Heart right ventricle (tissue), 16 donors: ENCODE measurements around the gene COL16A1. TPM values are rescaled to one million over a fixed set of nuclear protein-coding genes. Genes with fewer than 3 reads are reported as not detected.

ENCODE experiments used
- ATAC-seq, 8 donors: fragments of 200-7000 bp; cut with Tn5 transposase; one replicate each; pipeline ENCODE4 v1.9.1; 2020; ENCODE audit warnings: mild to moderate bottlenecking in 8 of 8, moderate library complexity in 8 of 8, moderate number of reproducible peaks in 1 of 8
- DNase-seq, 2 donors: peaks; one replicate each; pipeline ENCODE4 v3.0.0-alpha.2; 2020
- H3K27ac ChIP-seq, 10 donors: fragments of 200-600 bp; sonication (generic) in 2 of 10; one replicate each; pipeline versions ENCODE4 v1.5.0 to v1.8.0; 2020 to 2022; ENCODE audit warnings: mild to moderate bottlenecking in 3 of 10
- H3K27me3 ChIP-seq, 7 donors: fragments of 200-600 bp; one replicate each; pipeline ENCODE4 v1.8.0; 2021 to 2022; ENCODE audit warnings: mild to moderate bottlenecking in 2 of 7
- H3K36me3 ChIP-seq, 9 donors: fragments of 200-600 bp; sonication (generic) in 1 of 9; one replicate each; pipeline versions ENCODE4 v1.5.0 to v1.8.0; 2020 to 2022; ENCODE audit warnings: mild to moderate bottlenecking in 2 of 9
- H3K4me1 ChIP-seq, 9 donors: fragments of 200-600 bp; sonication (generic) in 1 of 9; one replicate each; pipeline versions ENCODE4 v1.5.0 to v1.8.0; 2020 to 2022; ENCODE audit warnings: mild to moderate bottlenecking in 4 of 9
- H3K4me3 ChIP-seq, 10 donors: fragments of 200-600 bp; sonication (generic) in 2 of 10; one replicate each; pipeline versions ENCODE4 v1.5.0 to v1.8.0; 2020 to 2022; ENCODE audit warnings: mild to moderate bottlenecking in 7 of 10, moderate library complexity in 2 of 10
- H3K9me3 ChIP-seq, 11 donors: fragments of 200-600 bp in 10 of 11; sonication (generic) in 2 of 11; one replicate each; pipeline versions ENCODE4 v1.5.0 to v1.8.0; 2013 to 2022; ENCODE audit warnings: mild to moderate bottlenecking in 2 of 11, control low read depth in 1 of 11, moderate library complexity in 1 of 11
- CTCF ChIP-seq, 9 donors: fragments of 200-600 bp; sonication (generic) in 2 of 9; IDR thresholded peaks; one replicate each; pipeline versions ENCODE4 v1.5.0 to v1.8.0; 2021 to 2022; ENCODE audit warnings: antibody characterized with exemption in 9 of 9, mild to moderate bottlenecking in 5 of 9, moderate library complexity in 1 of 9
- WGBS, 2 donors: extraction: QIAGEN DNeasy Blood & Tissue Kit; methylation state at CpG; one replicate each; pipeline ENCODE4 v1.1.7; 2013; ENCODE audit warnings: inconsistent platforms in 1 of 2; 5-methylcytosine and 5-hydroxymethylcytosine counted together
- intact Hi-C, 10 donors: fragments of 100-400 bp; cut with DNase I; formaldehyde crosslinking; loops; one replicate each; pipeline versions ENCODE4 v1.11.1 to v1.14.2; 2022
- polyA plus RNA-seq, 2 donors: library from polyadenylated mRNA; stranded (reverse); fragments of 200-250 nt; gene quantifications; one replicate each; pipeline ENCODE4 v1.2.3, GENCODE V29; 2013
- total RNA-seq, 10 donors: library from RNA; stranded (reverse); fragmentation: NEBNext Ultra II Directional in 3 of 10; extraction: Animal tissue kit (Norgen Biotek cat#: 25700) in 3 of 10; gene quantifications; one replicate each; pipeline versions ENCODE4 v1.2.1 to v1.2.4, GENCODE V29; 2021 to 2023
- donor health status: Arrhythmogenic right ventricular cardiomyopathy.
- donor health status: ischemic (EF 13 %, LVEDD 7.1; RV severe dilation, severe dysfunction).
- donor health status: healthy with polysubstance abuse.
- donor health status: DM: no; HTN: yes; CAD: no.
- donor health status: DM: no; HTN: no; CAD: no.
- donor health status: ischemic (EF 25% LVEDD 6.9; RV normal size, moderate dysfunction).
- donor health status: ischemic (EF 25% LVEDD 5.7; RV mildly dilated, moderate dysfunction).
- donor health status: healthy.
- donor health status: DM: yes; HTN: yes; CAD: no.
- donor health status: Ischemic cardiomyopathy.
- donor health status: ischemic (EF 35%, LVEDD 5.7; RV mildly dilated, moderate dysfunction).
- donor health status: nonischemic (EF 11% LVEDD 7.7; RV severe dilation, severe dysfunction).
- donor health status: DM: yes; HTN: yes; CAD: no.
- donor health status: PGD.
- donor health status: ischemic (EF 29% LVEDD 5.4; RV normal size, mild dysfunction).
- donor health status: nonischemic (EF 23%, LVEDD 6.1; RV moderate dilation, normal function).

The COL16A1 gene
- total and polyA plus RNA-seq, 12 donors: 7.4 to 35.3 (median 16.6) TPM

- H3K36me3 ChIP-seq: peaks cover 0 to 63% (median 30%) of the 10 kb centered on the region in 9 donors
- DNase-seq (peak; percentile 56 to 68), ATAC-seq (peak; percentile 61 to 88 (median 80))
- TF ChIP-seq CTCF (IDR thresholded peaks at IDR 0.05): no peak
- H3K4me3 ChIP-seq: no peak overlapping the region
- H3K4me1 ChIP-seq: peaks cover 33 to 79% (median 53%) of the 10 kb centered on the region in 9 donors
- 50 to 62% methylated on average over 11 of the region's 11 CpGs for WGBS, 2 donors
- intact Hi-C loops: no loop called here
- no peaks in the 10 kb centered on the region for H3K27me3 ChIP-seq
- no peaks in the 10 kb centered on the region for H3K9me3 ChIP-seq
- peak overlapping the region; percentile 72 to 97 (median 90) for H3K27ac ChIP-seq
Observed at GRCh38 chr1:31627930-31628559, 75.8 kb downstream of the COL16A1 start.

GRCh38 chr1:31627301-31627929 lies 76.4 kb downstream of the COL16A1 start:
- peak overlapping the region; percentile 72 to 97 (median 90) for H3K27ac ChIP-seq
- DNase-seq (peak; percentile 63 to 72), ATAC-seq (peak; percentile 61 to 86 (median 81))
- no peaks in the 10 kb centered on the region for H3K9me3 ChIP-seq
- no peak for TF ChIP-seq CTCF (IDR thresholded peaks at IDR 0.05)
- H3K4me3 ChIP-seq: no peak overlapping the region
- H3K4me1 ChIP-seq: peaks cover 30 to 75% (median 48%) of the 10 kb centered on the region in 9 donors
- intact Hi-C loops: no loop called here
- H3K27me3 ChIP-seq: no peaks in the 10 kb centered on the region
- H3K36me3 ChIP-seq: peaks cover 0 to 57% (median 25%) of the 10 kb centered on the region in 9 donors
- 29 to 46% methylated on average over 13 of the region's 13 CpGs for WGBS, 2 donors

- DNase-seq: no peak
- H3K27me3 ChIP-seq: no peaks in the 10 kb centered on the region
- peaks cover 0 to 48% (median 17%) of the 10 kb centered on the region in 9 donors for H3K36me3 ChIP-seq
- peak in 7 of 8 donors; percentile 1 to 23 (median 12) for ATAC-seq
- no peaks in the 10 kb centered on the region for H3K9me3 ChIP-seq
- H3K4me3 ChIP-seq: no peak overlapping the region
- H3K27ac ChIP-seq: peak overlapping the region; percentile 72 to 97 (median 90)
- intact Hi-C loops: no loop called here
- 52 to 63% methylated on average over 23 of the region's 23 CpGs for WGBS, 2 donors
- H3K4me1 ChIP-seq: peaks cover 30 to 75% (median 48%) of the 10 kb centered on the region in 9 donors
- TF ChIP-seq CTCF (IDR thresholded peaks at IDR 0.05): no peak
Observed at GRCh38 chr1:31626223-31627207, 77.3 kb downstream of the COL16A1 start.
